Activated CD8-positive, alpha-beta T cell treated with anti-CD3 and anti-CD28 coated beads, Interleukin-2, amount 10 ng/mL, durations not matched to agents 7 days and 5 days (primary cell): ENCODE measurements around the gene PEX16. TPM values are rescaled to one million over a fixed set of nuclear protein-coding genes. Genes with fewer than 3 reads are reported as not detected.

Source experiments
- ATAC-seq: fragments of 150-1000 bp; cut with Tn5 transposase; one replicate; pipeline ENCODE4 v1.10.0; 2021; ENCODE audit warnings: moderate library complexity
- CTCF ChIA-PET: fragments of 350-600 bp; sonication (Branson Sonifier 250); formaldehyde crosslinking; loops from one replicate; lab custom pipeline; 2021; ENCODE audit warnings: antibody characterized with exemption; lab: Charles Lee
- POLR2A ChIA-PET: fragments of 350-600 bp; sonication (Branson Sonifier 250); formaldehyde crosslinking; loops from one replicate; lab custom pipeline; 2021; ENCODE audit warnings: antibody characterized with exemption; lab: Charles Lee
- DNase-seq: peaks from one replicate; pipeline ENCODE4 v3.0.0-alpha.2; 2020
- H3K27ac Mint-ChIP-seq: one replicate; pipeline ENCODE4 v1.8.0; 2021; ENCODE audit warnings: mild to moderate bottlenecking, mixed read lengths
- H3K27me3 Mint-ChIP-seq: one replicate; pipeline ENCODE4 v1.8.0; 2021; ENCODE audit warnings: low read depth, mixed read lengths
- H3K36me3 Mint-ChIP-seq: one replicate; pipeline ENCODE4 v1.8.0; 2021; ENCODE audit warnings: low read depth, mixed read lengths
- H3K4me1 Mint-ChIP-seq: one replicate; pipeline ENCODE4 v1.8.0; 2021; ENCODE audit warnings: low read depth, mixed read lengths
- H3K4me3 Mint-ChIP-seq: one replicate; pipeline ENCODE4 v1.8.0; 2021; ENCODE audit warnings: mild to moderate bottlenecking, mixed read lengths
- H3K9me3 Mint-ChIP-seq: one replicate; pipeline ENCODE4 v1.8.0; 2022; ENCODE audit warnings: mixed read lengths; ENCODE audit not compliant: insufficient read depth
- total RNA-seq, 2 experiments: library from RNA; stranded (reverse); gene quantifications; one replicate each; pipeline ENCODE4 v1.2.3, GENCODE V29; 2021

Gene PEX16
- total RNA-seq, 2 experiments from 2014 or later = 50.0 to 54.6 TPM

DNA sequence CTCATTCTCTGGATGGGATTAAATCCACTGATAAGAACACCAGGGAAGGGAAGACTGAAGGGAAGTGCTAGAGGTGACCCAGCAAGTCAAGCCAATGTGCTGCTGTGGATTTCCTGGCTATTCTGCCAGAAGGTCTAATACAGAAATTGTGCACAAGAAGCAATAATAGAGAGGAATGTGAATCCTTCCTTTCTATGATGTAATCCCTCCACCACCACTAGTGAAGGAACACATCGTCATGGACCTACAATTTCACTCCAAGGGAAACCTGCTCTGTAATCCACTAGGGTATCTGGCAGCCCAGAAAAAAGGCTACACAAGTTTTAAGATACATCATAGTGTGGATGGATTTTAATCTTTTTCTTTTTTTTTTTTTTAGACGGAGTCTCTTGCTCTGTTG lies 22.2 kb upstream of the PEX16 start:
- Mint-ChIP-seq H3K4me1 (no peaks in the 10 kb centered on the region), H3K36me3 (peaks cover 5% of the 10 kb centered on the region), H3K27ac (no peak overlapping the region), H3K27me3 (no peaks in the 10 kb centered on the region), H3K4me3 (no peak overlapping the region), H3K9me3 (no peaks in the 10 kb centered on the region)
- ChIA-PET POLR2A (interaction anchor here (0.6 kb wide), 1 partner anchor 10 kb away, joined by 5 read pairs; no protein-coding TSS in a partner anchor), CTCF (interaction anchor here (1.3 kb wide), 1 partner anchor 25 kb away, joined by 5 read pairs; no protein-coding TSS in a partner anchor)
- ATAC-seq (no peak), DNase-seq (no peak)

DNA sequence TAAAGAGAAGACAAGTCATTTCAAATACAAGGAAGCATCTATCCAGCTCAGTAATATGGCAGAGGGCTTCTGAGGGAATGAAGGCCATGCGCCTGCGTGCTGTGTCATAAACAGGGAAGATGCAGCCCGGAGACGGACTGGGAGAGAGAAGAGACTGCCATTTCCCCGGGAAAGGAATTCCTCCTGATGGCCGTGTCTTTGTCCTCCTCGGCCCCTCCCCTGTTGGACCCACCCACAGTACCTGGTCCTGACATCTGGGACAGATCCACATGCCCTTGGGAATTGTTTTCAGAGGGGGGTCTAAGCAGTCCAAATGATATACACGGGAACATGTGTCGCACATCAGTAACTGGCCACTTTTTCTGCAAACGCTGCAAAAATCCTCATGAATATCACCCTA lies 20.2 kb upstream of the PEX16 start:
- Mint-ChIP-seq H3K27me3 (no peaks in the 10 kb centered on the region), H3K9me3 (no peaks in the 10 kb centered on the region), H3K4me1 (no peaks in the 10 kb centered on the region), H3K36me3 (peaks cover 5% of the 10 kb centered on the region), H3K4me3 (no peak overlapping the region), H3K27ac (no peak overlapping the region)
- ATAC-seq (no peak), DNase-seq (no peak)
- ChIA-PET CTCF (interaction anchor here (3.6 kb wide), 1 partner anchor 27 kb away, joined by 19 read pairs; no protein-coding TSS in a partner anchor), POLR2A (no interaction called here)

GRCh38 chr11:45936511-45937054 lies 18.9 kb upstream of the PEX16 start:
- H3K36me3 Mint-ChIP-seq = peaks cover 7% of the 10 kb centered on the region
- POLR2A ChIA-PET = interaction anchor here (1.0 kb wide), 1 partner anchor 9 kb away, joined by 3 read pairs; no protein-coding TSS in a partner anchor

DNA sequence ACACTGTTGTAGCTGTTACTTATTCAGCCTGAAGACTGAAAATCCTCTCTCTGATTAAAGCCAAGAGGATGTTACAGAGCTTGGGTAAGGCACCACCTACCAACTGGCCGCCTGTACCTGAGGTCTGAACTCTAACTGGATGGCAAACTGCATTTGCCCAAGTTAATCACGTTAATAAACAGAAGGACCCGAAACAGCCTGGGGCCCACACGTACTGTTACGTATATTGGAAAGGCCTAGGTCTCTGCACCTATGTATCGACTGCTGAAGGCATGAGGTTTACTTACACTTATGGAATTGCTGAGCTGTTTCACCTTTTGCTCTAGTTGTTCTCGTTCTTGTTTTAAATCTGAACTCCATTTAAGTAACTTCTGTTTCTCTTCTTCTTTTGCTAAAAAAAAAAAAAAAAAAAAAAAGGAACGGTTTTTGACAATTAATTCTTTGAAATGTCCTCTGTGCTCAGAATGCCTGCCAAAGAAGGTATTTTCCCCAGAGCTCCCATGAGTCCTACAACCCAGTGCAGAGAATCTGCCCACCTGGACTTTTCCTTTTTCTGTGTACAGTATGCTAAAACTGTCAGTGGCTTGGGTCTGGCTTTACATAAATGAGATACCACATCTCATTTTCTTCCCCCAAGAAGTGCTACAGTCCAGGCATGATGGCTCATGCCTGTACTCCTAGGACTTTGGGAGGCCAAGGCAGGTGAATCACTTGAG lies 17.8 kb upstream of the PEX16 start:
- DNase-seq (no peak), ATAC-seq (no peak)
- H3K4me3 Mint-ChIP-seq = no peak overlapping the region
- no peaks in the 10 kb centered on the region for H3K9me3 Mint-ChIP-seq
- no peak overlapping the region for H3K27ac Mint-ChIP-seq
- H3K4me1 Mint-ChIP-seq = peaks cover 10% of the 10 kb centered on the region
- ChIA-PET POLR2A (no interaction called here), CTCF (interaction anchor here (3.6 kb wide), 1 partner anchor 30 kb away, joined by 19 read pairs; no protein-coding TSS in a partner anchor)
- peaks cover 7% of the 10 kb centered on the region for H3K36me3 Mint-ChIP-seq
- H3K27me3 Mint-ChIP-seq = no peaks in the 10 kb centered on the region

More at GRCh38 chr11:45936511-45937054, 18.9 kb upstream of the PEX16 start:
- no peak overlapping the region for H3K27ac Mint-ChIP-seq
- H3K4me1 Mint-ChIP-seq = peaks cover 1% of the 10 kb centered on the region
- CTCF ChIA-PET = interaction anchor here (3.6 kb wide), 1 partner anchor 29 kb away, joined by 19 read pairs; no protein-coding TSS in a partner anchor
- ATAC-seq (no peak), DNase-seq (no peak)
- H3K27me3 Mint-ChIP-seq = no peaks in the 10 kb centered on the region
- no peaks in the 10 kb centered on the region for H3K9me3 Mint-ChIP-seq
- no peak overlapping the region for H3K4me3 Mint-ChIP-seq

- no peak for ATAC-seq
- CTCF ChIA-PET = interaction anchor here (0.8 to 3.6 kb wide), 2 partner anchors 31 kb away, joined by 3 to 19 read pairs; no protein-coding TSS in a partner anchor
- H3K36me3 Mint-ChIP-seq = peaks cover 7% of the 10 kb centered on the region
- H3K27me3 Mint-ChIP-seq = no peaks in the 10 kb centered on the region
- H3K4me1 Mint-ChIP-seq = peaks cover 18% of the 10 kb centered on the region
- no peak for DNase-seq
- H3K9me3 Mint-ChIP-seq = no peaks in the 10 kb centered on the region
- H3K4me3 Mint-ChIP-seq = no peak overlapping the region
- no peak overlapping the region for H3K27ac Mint-ChIP-seq
- POLR2A ChIA-PET = no interaction called here
Measured at GRCh38 chr11:45934580-45935318, 17.1 kb upstream of the PEX16 start.

DNA sequence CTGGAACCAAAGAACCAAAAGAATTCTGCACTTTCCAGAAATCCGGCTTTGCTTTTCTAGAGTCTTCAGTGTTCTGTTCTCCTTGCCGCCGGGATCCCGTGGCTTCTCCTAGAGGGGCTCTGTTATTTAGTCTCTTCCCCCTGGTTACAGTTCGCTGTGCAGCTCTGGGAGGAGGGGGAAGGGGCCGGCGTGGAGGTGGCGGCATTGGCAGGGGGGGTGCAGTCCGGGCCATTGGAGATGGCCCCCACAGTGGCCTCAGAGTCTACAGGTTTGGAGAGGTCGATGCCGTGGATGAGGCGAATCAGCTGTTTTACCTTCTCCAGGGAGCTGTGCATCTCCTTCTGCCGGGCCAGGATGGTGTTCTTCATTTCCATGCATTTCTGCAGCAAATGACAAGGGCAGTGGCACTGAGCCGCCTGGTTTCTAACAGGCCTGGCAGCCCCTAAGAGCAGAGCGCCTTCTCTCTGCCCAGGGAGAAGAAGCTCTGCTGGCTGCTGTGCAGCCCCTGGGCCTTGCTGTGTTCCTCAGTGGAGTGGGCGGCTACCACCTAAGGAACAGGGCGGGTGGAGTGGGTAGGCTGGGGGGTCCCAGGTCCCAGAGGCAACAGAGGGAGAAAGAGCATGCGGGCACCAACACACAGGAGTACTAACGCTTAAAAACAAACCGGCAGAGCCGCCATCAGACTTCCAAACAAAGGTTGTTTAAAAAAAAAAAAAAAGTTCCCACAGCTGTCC lies 16.3 kb upstream of the PEX16 start:
- no peak overlapping the region for H3K4me3 Mint-ChIP-seq
- H3K9me3 Mint-ChIP-seq = no peaks in the 10 kb centered on the region
- peaks cover 7% of the 10 kb centered on the region for H3K36me3 Mint-ChIP-seq
- DNase-seq (no peak), ATAC-seq (no peak)
- H3K27me3 Mint-ChIP-seq = no peaks in the 10 kb centered on the region
- H3K27ac Mint-ChIP-seq = no peak overlapping the region
- H3K4me1 Mint-ChIP-seq = peaks cover 24% of the 10 kb centered on the region
- CTCF ChIA-PET = interaction anchor here (0.8 kb wide), 1 partner anchor 32 kb away, joined by 3 read pairs; no protein-coding TSS in a partner anchor
- POLR2A ChIA-PET = no interaction called here

DNA sequence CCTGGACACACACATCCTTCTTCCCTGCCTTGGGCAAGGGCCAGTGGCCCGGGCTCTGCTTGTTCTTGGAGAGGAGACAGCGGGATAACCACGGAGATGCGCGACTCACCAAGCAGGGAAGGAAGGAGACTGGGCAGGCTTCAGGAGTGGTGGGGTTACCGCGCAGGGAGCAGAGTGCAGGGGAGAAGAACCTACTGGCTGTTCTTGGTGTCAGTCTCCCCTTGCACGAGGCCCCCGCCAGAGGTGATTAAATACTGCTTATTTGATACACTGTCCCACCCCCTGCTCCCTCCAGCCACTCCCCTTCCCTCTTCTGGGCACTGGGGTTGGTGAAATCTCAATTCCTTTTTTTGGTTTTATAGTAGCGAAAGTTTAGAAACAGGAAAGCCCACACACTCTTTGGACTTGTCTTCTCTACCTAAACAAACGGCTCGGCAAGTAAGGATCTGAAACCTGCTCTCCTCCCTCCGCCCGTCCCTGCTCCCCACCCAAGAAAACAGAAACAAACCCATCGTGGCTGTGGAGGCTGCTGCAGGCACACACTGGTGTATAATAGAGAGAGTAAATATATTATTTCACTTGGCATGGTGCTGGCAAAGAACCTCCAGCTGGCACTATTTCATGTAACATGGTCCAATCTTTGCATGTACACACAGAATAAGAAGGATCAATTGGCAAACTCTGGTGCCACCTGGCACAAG lies 15.6 kb upstream of the PEX16 start:
- H3K4me3 Mint-ChIP-seq = no peak overlapping the region
- H3K9me3 Mint-ChIP-seq = no peaks in the 10 kb centered on the region
- no peak for ATAC-seq
- no peaks in the 10 kb centered on the region for H3K27me3 Mint-ChIP-seq
- no peak for DNase-seq
- ChIA-PET CTCF (interaction anchor here (0.8 kb wide), 1 partner anchor 32 kb away, joined by 3 read pairs; no protein-coding TSS in a partner anchor), POLR2A (no interaction called here)
- peaks cover 27% of the 10 kb centered on the region for H3K4me1 Mint-ChIP-seq
- H3K27ac Mint-ChIP-seq = no peak overlapping the region
- H3K36me3 Mint-ChIP-seq = peaks cover 7% of the 10 kb centered on the region

- Mint-ChIP-seq H3K4me1 (peaks cover 34% of the 10 kb centered on the region), H3K9me3 (no peaks in the 10 kb centered on the region), H3K27ac (no peak overlapping the region), H3K27me3 (no peaks in the 10 kb centered on the region), H3K4me3 (no peak overlapping the region), H3K36me3 (peaks cover 7% of the 10 kb centered on the region)
- ChIA-PET CTCF (no interaction called here), POLR2A (no interaction called here)
- DNase-seq (no peak), ATAC-seq (no peak)
Measured at GRCh38 chr11:45932217-45932616, 14.5 kb upstream of the PEX16 start.

DNA sequence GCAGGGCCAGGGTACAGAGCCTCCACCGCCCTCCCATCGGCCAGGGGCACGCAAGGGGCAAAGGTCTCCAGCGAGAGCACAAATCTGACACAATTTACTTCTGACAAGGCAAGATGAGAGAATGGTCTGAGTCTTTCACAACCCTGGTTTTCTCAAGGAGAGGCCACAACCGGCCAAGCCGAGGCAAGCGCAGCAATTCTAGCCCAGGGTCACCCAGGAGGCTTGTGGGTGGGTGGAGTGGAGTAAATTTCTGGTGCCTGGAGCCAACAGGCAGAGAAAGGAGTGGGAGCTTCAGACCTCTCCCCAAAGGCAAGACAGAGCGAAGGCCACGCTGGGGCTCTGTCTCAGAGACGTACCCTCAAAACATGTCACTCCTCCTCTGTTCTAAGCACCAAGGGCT lies 14.1 kb upstream of the PEX16 start:
- Mint-ChIP-seq H3K9me3 (no peaks in the 10 kb centered on the region), H3K27me3 (no peaks in the 10 kb centered on the region), H3K36me3 (peaks cover 7% of the 10 kb centered on the region), H3K4me1 (peaks cover 39% of the 10 kb centered on the region), H3K4me3 (no peak overlapping the region), H3K27ac (peak overlapping the region; percentile 87)
- DNase-seq = no peak
- ChIA-PET CTCF (no interaction called here), POLR2A (no interaction called here)
- ATAC-seq = no peak

DNA sequence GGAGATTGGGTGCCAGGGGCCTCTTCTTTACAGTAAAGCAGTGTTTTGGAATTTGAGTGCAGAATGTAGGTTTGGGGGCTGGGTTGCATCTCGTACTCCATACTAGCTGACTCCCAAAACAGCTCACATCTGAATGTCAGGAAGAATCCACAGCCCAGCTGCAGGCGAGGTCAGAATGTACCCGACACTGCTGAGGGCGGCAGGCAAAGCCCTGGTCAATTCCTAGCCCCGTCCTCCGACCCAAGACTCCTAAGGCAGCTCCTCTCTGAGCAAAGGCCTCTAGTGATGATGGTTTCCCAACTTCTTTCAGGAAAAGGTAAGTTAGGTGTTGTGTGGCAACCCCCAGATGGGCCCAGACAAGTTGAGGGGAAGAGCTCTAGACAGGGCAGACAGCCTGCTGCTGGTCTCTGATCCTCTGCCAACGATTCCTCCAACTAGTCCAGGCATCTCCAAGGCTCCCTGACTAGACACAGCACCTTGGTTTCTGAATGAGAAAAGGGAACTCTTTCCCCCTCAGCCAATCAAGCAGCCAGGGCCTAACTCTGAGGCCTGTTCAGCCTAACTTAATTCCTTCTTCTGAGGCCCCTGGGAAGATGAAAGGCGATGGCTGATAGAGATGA lies 13.4 kb upstream of the PEX16 start:
- CTCF ChIA-PET = interaction anchor here (1.2 to 2.1 kb wide), 3 partner anchors 34 to 75 kb away, joined by 4 to 11 read pairs (median 6); no protein-coding TSS in a partner anchor
- POLR2A ChIA-PET = no interaction called here
- Mint-ChIP-seq H3K36me3 (peaks cover 7% of the 10 kb centered on the region), H3K27ac (peak overlapping the region; percentile 87), H3K4me1 (peaks cover 40% of the 10 kb centered on the region), H3K27me3 (no peaks in the 10 kb centered on the region), H3K9me3 (no peaks in the 10 kb centered on the region), H3K4me3 (no peak overlapping the region)
- DNase-seq (no peak), ATAC-seq (no peak)
